Measurements from ENCODE around the gene INTS13. TPM values are rescaled to one million over a fixed set of nuclear protein-coding genes. Genes with fewer than 3 reads are reported as not detected.

Gene INTS13
- total RNA-seq, 2 experiments from 2014 or later, result 8.5 to 12.1 TPM

GRCh38 chr12:26872625-26873024 is 65.2 kb downstream of the INTS13 start:
- POLR2A ChIA-PET, result no interaction called here
- intact Hi-C loops (cut with DNase I, micrococcal nuclease), result no loop called here
- Mint-ChIP-seq H3K27me3 (no peaks in the 10 kb centered on the region), H3K9me3 (no peaks in the 10 kb centered on the region), H3K4me3 (no peak overlapping the region), H3K36me3 (ENCODE audit: low read depth) (no peaks in the 10 kb centered on the region), H3K27ac (no peak overlapping the region), H3K4me1 (ENCODE audit: low read depth) (peaks cover 14% of the 10 kb centered on the region)
- no peak for TF ChIP-seq CTCF (IDR thresholded peaks at IDR 0.05)
- CTCF ChIA-PET, result interaction anchor here (1.1 kb wide), 1 partner anchor 13 kb away, joined by 3 read pairs; no protein-coding TSS in a partner anchor
- Histone ChIP-seq H3K4me3 (ENCODE audit: low read length) (no peak overlapping the region), H3K27ac (ENCODE audit: low read depth in 1 of 2, low read length in 2 of 2) (no peak overlapping the region), H3K36me3 (ENCODE audit: insufficient read depth, low read length) (no peaks in the 10 kb centered on the region), H3K4me1 (ENCODE audit: insufficient read depth, low read length) (peaks cover 6% of the 10 kb centered on the region), H3K9me3 (ENCODE audit: control insufficient read depth in 1 of 2, insufficient read depth in 1 of 2, low read length in 2 of 2) (no peaks in the 10 kb centered on the region), H3K27me3 (ENCODE audit: control insufficient read depth in 1 of 2, insufficient read depth in 2 of 2, low read length in 2 of 2) (peaks cover 0 to 6% of the 10 kb centered on the region in 2 experiments)
- ATAC-seq (ENCODE audit: poor library complexity), result no peak
- DNase-seq, result no peak

GRCh38 chr12:26871985-26872384 is 65.8 kb downstream of the INTS13 start:
- no peaks in the 10 kb centered on the region for H3K36me3 ChIP-seq (ENCODE audit: insufficient read depth, low read length)
- intact Hi-C loops (cut with DNase I, micrococcal nuclease), result no loop called here
- ChIA-PET POLR2A (no interaction called here), CTCF (interaction anchor here (1.1 kb wide), 1 partner anchor 13 kb away, joined by 3 read pairs; no protein-coding TSS in a partner anchor)
- no peak overlapping the region for H3K27ac ChIP-seq (ENCODE audit: low read depth in 1 of 2, low read length in 2 of 2)
- H3K27me3 Mint-ChIP-seq, result no peaks in the 10 kb centered on the region
- peaks cover 6% of the 10 kb centered on the region for H3K4me1 ChIP-seq (ENCODE audit: insufficient read depth, low read length)
- no peak overlapping the region for H3K27ac Mint-ChIP-seq
- no peak for TF ChIP-seq CTCF (IDR thresholded peaks at IDR 0.05)
- DNase-seq (no peak), ATAC-seq (ENCODE audit: poor library complexity) (no peak)
- H3K4me1 Mint-ChIP-seq (ENCODE audit: low read depth), result peaks cover 21% of the 10 kb centered on the region
- no peak overlapping the region for H3K4me3 ChIP-seq (ENCODE audit: low read length)
- no peak overlapping the region for H3K4me3 Mint-ChIP-seq
- H3K27me3 ChIP-seq (ENCODE audit: control insufficient read depth in 1 of 2, insufficient read depth in 2 of 2, low read length in 2 of 2), result peaks cover 0 to 6% of the 10 kb centered on the region in 2 experiments
- H3K9me3 Mint-ChIP-seq, result no peaks in the 10 kb centered on the region
- no peaks in the 10 kb centered on the region for H3K36me3 Mint-ChIP-seq (ENCODE audit: low read depth)
- H3K9me3 ChIP-seq (ENCODE audit: control insufficient read depth in 1 of 2, insufficient read depth in 1 of 2, low read length in 2 of 2), result no peaks in the 10 kb centered on the region

- CTCF ChIA-PET, result no interaction called here
Measured at GRCh38 chr12:26870491-26871419, 67.0 kb downstream of the INTS13 start.

More at GRCh38 chr12:26870491-26871419, 67.0 kb downstream of the INTS13 start:
- DNase-seq, result no peak
- Mint-ChIP-seq H3K9me3 (no peaks in the 10 kb centered on the region), H3K27ac (no peak overlapping the region), H3K36me3 (ENCODE audit: low read depth) (no peaks in the 10 kb centered on the region), H3K4me1 (ENCODE audit: low read depth) (peaks cover 24% of the 10 kb centered on the region), H3K4me3 (no peak overlapping the region), H3K27me3 (no peaks in the 10 kb centered on the region)
- TF ChIP-seq CTCF (IDR thresholded peaks at IDR 0.05), result no peak
- POLR2A ChIA-PET, result no interaction called here
- no peaks in the 10 kb centered on the region for H3K36me3 ChIP-seq (ENCODE audit: insufficient read depth, low read length)
- H3K27ac ChIP-seq (ENCODE audit: low read depth in 1 of 2, low read length in 2 of 2), result no peak overlapping the region
- H3K4me3 ChIP-seq (ENCODE audit: low read length), result no peak overlapping the region
- H3K4me1 ChIP-seq (ENCODE audit: insufficient read depth, low read length), result peaks cover 6% of the 10 kb centered on the region
- peaks cover 0 to 6% of the 10 kb centered on the region in 2 experiments for H3K27me3 ChIP-seq (ENCODE audit: control insufficient read depth in 1 of 2, insufficient read depth in 2 of 2, low read length in 2 of 2)
- ATAC-seq (ENCODE audit: poor library complexity), result no peak
- no peaks in the 10 kb centered on the region for H3K9me3 ChIP-seq (ENCODE audit: control insufficient read depth in 1 of 2, insufficient read depth in 1 of 2, low read length in 2 of 2)
- intact Hi-C loops (cut with DNase I, micrococcal nuclease), result no loop called here

Measured in CD4-positive, alpha-beta T cell (primary cell).